Panc1 (cell line): Measurements from ENCODE around the gene RASSF6. TPM values are rescaled to one million over a fixed set of nuclear protein-coding genes. Genes with fewer than 3 reads are reported as not detected.

Experiments
- ATAC-seq: fragments of 200-7000 bp; cut with Tn5 transposase; 2 replicates; pipeline ENCODE4 v1.9.1; 2020; ENCODE audit warnings: mild to moderate bottlenecking, moderate library complexity
- BruUV-seq: library from RNA; stranded (reverse); fragments of 400-500 nt; replicated peaks from 2 replicates; lab custom pipeline; 2021; lab: Mats Ljungman, UMichigan
- CTCF ChIA-PET: fragments of 300-600 bp; sonication (Branson Sonifier 250); formaldehyde crosslinking; loops from one replicate; lab custom pipeline; 2022; ENCODE audit warnings: antibody characterized with exemption; lab: Charles Lee
- POLR2A ChIA-PET: fragments of 300-600 bp; sonication (Branson Sonifier 250); formaldehyde crosslinking; loops from one replicate; lab custom pipeline; 2022; ENCODE audit warnings: antibody characterized with exemption; lab: Charles Lee
- DNase-seq: peaks from one replicate; pipeline ENCODE4 v3.0.0-alpha.2; 2010; ENCODE audit warnings: low read depth, low spot score
- H3K27ac ChIP-seq: 2 replicates; pipeline ENCODE4 v1.5.1; 2011; ENCODE audit warnings: mild to moderate bottlenecking, low read length, inconsistent platforms
- H3K27me3 ChIP-seq: fragments of 200-500 bp; sonication (Bioruptor generic); 2 replicates; pipeline ENCODE4 v1.6.0; 2014; ENCODE audit warnings: low read length, inconsistent platforms; ENCODE audit not compliant: control insufficient read depth, insufficient read depth
- H3K36me3 ChIP-seq: fragments of 200-500 bp; sonication (Bioruptor generic); 2 replicates; pipeline ENCODE4 v1.5.1; 2014; ENCODE audit warnings: inconsistent platforms, mild to moderate bottlenecking, low read length, moderate library complexity; ENCODE audit not compliant: control insufficient read depth, insufficient read depth
- H3K4me1 ChIP-seq: 2 replicates; pipeline ENCODE4 v1.5.1; 2011; ENCODE audit warnings: inconsistent platforms, mild to moderate bottlenecking, low read length, moderate library complexity; ENCODE audit not compliant: control insufficient read depth, insufficient read depth
- H3K4me3 ChIP-seq, 2 experiments: 2 replicates each; pipeline ENCODE4 v1.5.1; 2011 to 2012; ENCODE audit warnings: low read depth in 2 of 2, low read length in 2 of 2, mild to moderate bottlenecking in 2 of 2, inconsistent platforms in 1 of 2, moderate library complexity in 1 of 2
- H3K9me3 ChIP-seq: fragments of 200-500 bp; sonication (Bioruptor generic); 2 replicates; pipeline ENCODE4 v1.5.1; 2014; ENCODE audit warnings: low read depth, mild to moderate bottlenecking, inconsistent platforms, low read length, moderate library complexity; ENCODE audit not compliant: control insufficient read depth, insufficient read depth
- CTCF ChIP-seq: fragments of 450-650 bp; IDR thresholded peaks from 2 replicates; pipeline ENCODE4 v1.5.1; 2017; ENCODE audit warnings: mild to moderate bottlenecking
- POLR2AphosphoS5 ChIP-seq: IDR thresholded peaks from 2 replicates; pipeline ENCODE4 v1.6.1; 2012; ENCODE audit warnings: mild to moderate bottlenecking, low read depth, low read length, moderate library complexity
- SIN3A ChIP-seq: IDR thresholded peaks from 2 replicates; pipeline ENCODE4 v1.6.1; 2012; ENCODE audit warnings: low read depth, mild to moderate bottlenecking, low read length, moderate library complexity, borderline replicate concordance; ENCODE audit not compliant: insufficient read depth
- TCF7L2 ChIP-seq: IDR thresholded peaks from 2 replicates; pipeline ENCODE4 v1.6.1; 2011; ENCODE audit warnings: mild to moderate bottlenecking, low read depth, low read length, inconsistent platforms
- in situ Hi-C: cut with HindIII; loops from 2 replicates; pipeline ENCODE4 v1.10.0; 2016; ENCODE audit warnings: low sequenced_read_pairs, low pct_unique_long_range_greater_than_20kb
- intact Hi-C: fragments of 100-400 bp; cut with micrococcal nuclease; formaldehyde crosslinking; loops from one replicate; pipeline ENCODE4 v1.10.0; 2022; ENCODE audit not compliant: unreplicated experiment
- total RNA-seq: library from RNA; stranded (reverse); gene quantifications from one replicate; pipeline ENCODE4 v1.2.1, GENCODE V29; 2021; ENCODE audit not compliant: unreplicated experiment
- TF ChIP-seq, protein P1 (sequence below), 2 experiments: IDR thresholded peaks; 2 replicates each; pipeline ENCODE4 v1.6.1; 2011 to 2012; ENCODE audit warnings: low read depth in 2 of 2, control low read depth in 1 of 2, low read length in 1 of 2, mild to moderate bottlenecking in 1 of 2, moderate library complexity in 1 of 2; ENCODE audit not compliant: insufficient read depth in 1 of 2

The RASSF6 gene
- total RNA-seq, 1 experiment from 2014 or later, result 0.15 TPM

DNA sequence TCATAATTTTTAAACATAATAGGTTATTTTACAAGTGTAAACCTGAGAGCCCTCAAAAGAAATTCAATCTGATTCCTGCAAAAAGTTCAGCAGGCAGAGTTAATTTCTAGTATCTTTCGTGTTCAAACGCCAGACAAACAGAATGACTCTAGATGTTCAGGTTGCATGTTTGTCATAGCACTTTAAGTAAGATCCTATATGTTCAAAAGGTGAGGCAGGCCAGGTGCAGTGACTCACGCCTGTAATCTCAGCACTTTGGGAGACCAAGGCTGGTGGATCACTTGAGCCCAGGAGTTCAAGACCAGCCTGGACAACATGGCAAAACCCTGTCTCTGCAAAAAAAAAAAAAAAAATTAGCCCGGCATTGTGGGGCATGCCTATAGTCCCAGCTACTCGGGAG lies 1.1 kb upstream of the RASSF6 start:
- ATAC-seq, result no peak
- no peak overlapping the region for H3K4me3 ChIP-seq
- no peaks in the 10 kb centered on the region for H3K9me3 ChIP-seq
- in situ Hi-C loops, result no loop called here
- H3K27me3 ChIP-seq, result no peaks in the 10 kb centered on the region
- H3K27ac ChIP-seq, result no peak overlapping the region
- H3K36me3 ChIP-seq, result no peaks in the 10 kb centered on the region
- ChIA-PET CTCF (no interaction called here), POLR2A (no interaction called here)
- DNase-seq, result no peak
- intact Hi-C loops, result no loop called here
- TF ChIP-seq SIN3A (no peak), CTCF (no peak)
- no TSS peak for BruUV-seq
- no peaks in the 10 kb centered on the region for H3K4me1 ChIP-seq

- BruUV-seq, result no TSS peak
- Histone ChIP-seq H3K9me3 (no peaks in the 10 kb centered on the region), H3K27ac (no peak overlapping the region), H3K36me3 (no peaks in the 10 kb centered on the region), H3K27me3 (no peaks in the 10 kb centered on the region), H3K4me1 (no peaks in the 10 kb centered on the region), H3K4me3 (no peak overlapping the region)
- intact Hi-C loops (no loop called here), in situ Hi-C loops (no loop called here)
- ChIA-PET CTCF (no interaction called here), POLR2A (no interaction called here)
- DNase-seq (no peak), ATAC-seq (no peak)
- TF ChIP-seq POLR2AphosphoS5 (no peak), SIN3A (no peak), TCF7L2 (no peak), CTCF (no peak)
- TF ChIP-seq, protein P1, sequence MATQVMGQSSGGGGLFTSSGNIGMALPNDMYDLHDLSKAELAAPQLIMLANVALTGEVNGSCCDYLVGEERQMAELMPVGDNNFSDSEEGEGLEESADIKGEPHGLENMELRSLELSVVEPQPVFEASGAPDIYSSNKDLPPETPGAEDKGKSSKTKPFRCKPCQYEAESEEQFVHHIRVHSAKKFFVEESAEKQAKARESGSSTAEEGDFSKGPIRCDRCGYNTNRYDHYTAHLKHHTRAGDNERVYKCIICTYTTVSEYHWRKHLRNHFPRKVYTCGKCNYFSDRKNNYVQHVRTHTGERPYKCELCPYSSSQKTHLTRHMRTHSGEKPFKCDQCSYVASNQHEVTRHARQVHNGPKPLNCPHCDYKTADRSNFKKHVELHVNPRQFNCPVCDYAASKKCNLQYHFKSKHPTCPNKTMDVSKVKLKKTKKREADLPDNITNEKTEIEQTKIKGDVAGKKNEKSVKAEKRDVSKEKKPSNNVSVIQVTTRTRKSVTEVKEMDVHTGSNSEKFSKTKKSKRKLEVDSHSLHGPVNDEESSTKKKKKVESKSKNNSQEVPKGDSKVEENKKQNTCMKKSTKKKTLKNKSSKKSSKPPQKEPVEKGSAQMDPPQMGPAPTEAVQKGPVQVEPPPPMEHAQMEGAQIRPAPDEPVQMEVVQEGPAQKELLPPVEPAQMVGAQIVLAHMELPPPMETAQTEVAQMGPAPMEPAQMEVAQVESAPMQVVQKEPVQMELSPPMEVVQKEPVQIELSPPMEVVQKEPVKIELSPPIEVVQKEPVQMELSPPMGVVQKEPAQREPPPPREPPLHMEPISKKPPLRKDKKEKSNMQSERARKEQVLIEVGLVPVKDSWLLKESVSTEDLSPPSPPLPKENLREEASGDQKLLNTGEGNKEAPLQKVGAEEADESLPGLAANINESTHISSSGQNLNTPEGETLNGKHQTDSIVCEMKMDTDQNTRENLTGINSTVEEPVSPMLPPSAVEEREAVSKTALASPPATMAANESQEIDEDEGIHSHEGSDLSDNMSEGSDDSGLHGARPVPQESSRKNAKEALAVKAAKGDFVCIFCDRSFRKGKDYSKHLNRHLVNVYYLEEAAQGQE (IDR thresholded peaks at IDR 0.05; ENCODE audit: insufficient read depth in 1 of 2, low read depth in 2 of 2, low read length in 1 of 2), result no peak
Observed at GRCh38 chr4:73619346-73619745, 890 bp downstream of the RASSF6 start.

DNA sequence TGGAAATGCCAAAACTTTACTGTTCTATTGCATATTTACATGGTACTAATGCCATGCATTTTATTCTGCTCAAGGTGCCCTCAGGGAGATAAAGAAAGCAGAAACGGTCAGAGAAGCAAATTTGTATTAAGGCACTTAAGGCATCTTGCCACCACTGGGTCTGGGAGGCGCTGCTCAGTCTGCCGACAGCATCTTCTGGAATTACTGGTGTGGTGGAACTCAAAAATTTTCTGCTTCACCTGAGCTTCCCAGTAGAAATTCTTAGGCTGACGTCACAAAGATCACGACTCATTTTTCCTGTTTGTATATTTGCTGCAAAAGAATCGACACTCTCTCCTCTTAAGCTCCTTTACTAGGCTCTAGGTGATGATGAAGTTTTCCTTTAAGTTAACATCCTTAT lies 3.0 kb downstream of the RASSF6 start:
- no TSS peak for BruUV-seq
- ATAC-seq (no peak), DNase-seq (no peak)
- in situ Hi-C loops, result no loop called here
- H3K4me1 ChIP-seq, result no peaks in the 10 kb centered on the region
- intact Hi-C loops, result no loop called here
- no peaks in the 10 kb centered on the region for H3K36me3 ChIP-seq
- H3K27me3 ChIP-seq, result no peaks in the 10 kb centered on the region
- TF ChIP-seq POLR2AphosphoS5 (no peak), SIN3A (no peak), TCF7L2 (no peak), CTCF (no peak)
- TF ChIP-seq, protein P1 (IDR thresholded peaks at IDR 0.05; ENCODE audit: insufficient read depth in 1 of 2, low read depth in 2 of 2, low read length in 1 of 2), result no peak
- CTCF ChIA-PET, result no interaction called here
- no peak overlapping the region for H3K4me3 ChIP-seq
- no peaks in the 10 kb centered on the region for H3K9me3 ChIP-seq
- POLR2A ChIA-PET, result no interaction called here
- H3K27ac ChIP-seq, result no peak overlapping the region
